IPS-18a (cell line): Measurements from ENCODE around the gene MAN1B1.

ENCODE experiments used
- H3K27ac ChIP-seq: one replicate; pipeline ENCODE4 v1.5.1; 2013; ENCODE audit warnings: low read length
- H3K27me3 ChIP-seq: one replicate; pipeline ENCODE4 v1.6.1; 2013; ENCODE audit warnings: mild to moderate bottlenecking, low read length; ENCODE audit not compliant: control insufficient read depth, insufficient read depth
- H3K36me3 ChIP-seq: one replicate; pipeline ENCODE4 v1.6.1; 2013; ENCODE audit warnings: low read depth, low read length; ENCODE audit not compliant: control insufficient read depth
- H3K4me1 ChIP-seq: one replicate; pipeline ENCODE4 v1.6.1; 2013; ENCODE audit warnings: low read depth, low read length; ENCODE audit not compliant: control insufficient read depth
- H3K4me3 ChIP-seq: one replicate; pipeline ENCODE4 v1.5.1; 2013; ENCODE audit warnings: low read length
- H3K9ac ChIP-seq: one replicate; pipeline ENCODE4 v1.6.1; 2013; ENCODE audit warnings: mild to moderate bottlenecking, low read length, moderate library complexity
- H3K9me3 ChIP-seq: one replicate; pipeline ENCODE4 v1.6.1; 2013; ENCODE audit warnings: low read depth, low read length; ENCODE audit not compliant: control insufficient read depth

Gene MAN1B1

DNA sequence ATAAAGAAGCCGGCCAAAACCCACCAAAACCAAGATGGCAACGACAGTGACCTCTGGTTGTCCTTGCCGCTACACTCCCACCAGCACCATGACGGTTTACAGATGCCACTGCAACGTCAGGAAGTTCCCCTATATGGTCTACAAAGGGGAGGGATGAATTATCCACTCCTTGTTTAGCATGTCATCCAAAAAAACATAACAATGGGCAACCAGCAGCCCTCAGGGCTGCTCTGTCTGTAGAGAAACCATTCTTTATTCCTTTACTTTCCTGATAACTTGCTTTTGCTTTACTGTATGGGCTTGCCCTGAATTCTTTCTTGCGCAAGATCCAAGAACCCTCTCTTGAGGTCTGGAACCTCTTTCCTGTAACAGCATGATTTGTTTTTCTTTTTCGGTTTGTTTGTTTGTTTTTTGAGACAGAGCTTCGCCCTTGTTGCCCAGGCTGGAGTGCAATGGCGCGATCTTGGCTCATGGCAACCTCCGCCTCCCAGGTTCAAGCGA is 11.5 kb upstream of the MAN1B1 start:
- Histone ChIP-seq H3K4me1 (peaks cover 5% of the 10 kb centered on the region), H3K36me3 (no peaks in the 10 kb centered on the region), H3K27ac (no peak overlapping the region), H3K9ac (no peak overlapping the region), H3K27me3 (peaks cover 49% of the 10 kb centered on the region), H3K4me3 (no peak overlapping the region), H3K9me3 (no peaks in the 10 kb centered on the region)

DNA sequence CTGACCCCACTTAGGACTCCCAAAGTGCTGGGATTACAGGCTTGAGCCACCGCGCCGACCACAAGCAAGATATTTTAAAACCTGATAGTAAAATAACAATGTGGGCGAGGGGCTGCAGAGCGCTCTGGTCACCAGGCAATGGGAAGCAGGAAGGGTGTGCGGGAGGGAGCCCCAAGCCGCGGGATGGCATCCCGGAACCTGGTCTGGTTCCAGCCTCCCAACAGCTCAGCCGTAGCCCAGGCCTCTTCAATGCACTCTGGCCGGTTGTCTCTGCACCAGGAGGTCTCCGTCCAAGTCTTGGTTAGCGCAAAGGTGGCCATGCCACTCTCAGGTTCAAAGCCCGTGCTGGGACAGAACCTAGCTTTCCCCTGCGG is 10.2 kb upstream of the MAN1B1 start:
- Histone ChIP-seq H3K27ac (no peak overlapping the region), H3K27me3 (peaks cover 49% of the 10 kb centered on the region), H3K9me3 (no peaks in the 10 kb centered on the region), H3K9ac (no peak overlapping the region), H3K4me1 (peaks cover 5% of the 10 kb centered on the region), H3K4me3 (no peak overlapping the region), H3K36me3 (no peaks in the 10 kb centered on the region)

DNA sequence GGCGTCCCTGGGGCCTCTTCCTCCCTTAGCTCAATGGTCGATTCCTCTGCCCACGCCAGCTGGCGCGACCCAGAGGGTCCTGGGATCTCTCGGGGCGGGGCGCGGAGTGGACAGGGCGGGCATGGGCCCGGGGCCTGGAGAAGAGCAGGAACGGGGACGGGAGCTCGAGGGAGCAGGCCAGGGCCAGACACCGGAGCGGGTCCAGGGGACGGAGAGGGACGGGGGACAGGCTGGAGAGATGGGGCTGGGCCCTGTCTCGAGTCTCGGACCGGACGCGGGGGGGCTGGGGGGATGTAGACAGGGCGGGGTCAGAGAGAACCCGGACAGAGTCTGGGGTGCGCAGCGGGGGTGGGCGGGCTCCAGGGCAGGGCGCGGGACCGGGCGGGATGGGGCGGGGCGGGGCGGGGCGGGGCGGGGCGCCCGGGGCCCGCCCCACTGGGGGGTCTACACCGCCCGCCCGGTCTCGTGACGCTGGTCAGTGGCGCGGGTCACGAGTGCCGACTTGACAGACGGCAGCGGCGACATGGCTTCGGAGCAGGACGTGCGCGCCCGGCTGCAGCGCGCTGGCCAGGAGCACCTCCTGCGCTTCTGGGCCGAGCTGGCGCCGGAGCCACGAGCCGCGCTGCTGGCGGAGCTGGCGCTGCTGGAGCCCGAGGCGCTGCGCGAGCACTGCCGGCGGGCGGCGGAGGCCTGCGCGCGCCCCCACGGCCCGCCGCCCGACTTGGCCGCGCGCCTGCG is 9.6 kb upstream of the MAN1B1 start, which contains the start of gene UAP1L1:
TSS of gene UAP1L1 (plus strand) at position 508 of the 738 bp plus-strand sequence. CDS start at position 524, 16 bp downstream.
- Histone ChIP-seq H3K4me3 (peak within 1 kb of the TSS; percentile 8), H3K27me3 (peaks cover 48% of the 10 kb centered on the region), H3K9ac (no peak within 1 kb of the TSS), H3K4me1 (peaks cover 5% of the 10 kb centered on the region), H3K9me3 (no peaks in the 10 kb centered on the region), H3K36me3 (no peaks in the 10 kb centered on the region), H3K27ac (no peak within 1 kb of the TSS)

DNA sequence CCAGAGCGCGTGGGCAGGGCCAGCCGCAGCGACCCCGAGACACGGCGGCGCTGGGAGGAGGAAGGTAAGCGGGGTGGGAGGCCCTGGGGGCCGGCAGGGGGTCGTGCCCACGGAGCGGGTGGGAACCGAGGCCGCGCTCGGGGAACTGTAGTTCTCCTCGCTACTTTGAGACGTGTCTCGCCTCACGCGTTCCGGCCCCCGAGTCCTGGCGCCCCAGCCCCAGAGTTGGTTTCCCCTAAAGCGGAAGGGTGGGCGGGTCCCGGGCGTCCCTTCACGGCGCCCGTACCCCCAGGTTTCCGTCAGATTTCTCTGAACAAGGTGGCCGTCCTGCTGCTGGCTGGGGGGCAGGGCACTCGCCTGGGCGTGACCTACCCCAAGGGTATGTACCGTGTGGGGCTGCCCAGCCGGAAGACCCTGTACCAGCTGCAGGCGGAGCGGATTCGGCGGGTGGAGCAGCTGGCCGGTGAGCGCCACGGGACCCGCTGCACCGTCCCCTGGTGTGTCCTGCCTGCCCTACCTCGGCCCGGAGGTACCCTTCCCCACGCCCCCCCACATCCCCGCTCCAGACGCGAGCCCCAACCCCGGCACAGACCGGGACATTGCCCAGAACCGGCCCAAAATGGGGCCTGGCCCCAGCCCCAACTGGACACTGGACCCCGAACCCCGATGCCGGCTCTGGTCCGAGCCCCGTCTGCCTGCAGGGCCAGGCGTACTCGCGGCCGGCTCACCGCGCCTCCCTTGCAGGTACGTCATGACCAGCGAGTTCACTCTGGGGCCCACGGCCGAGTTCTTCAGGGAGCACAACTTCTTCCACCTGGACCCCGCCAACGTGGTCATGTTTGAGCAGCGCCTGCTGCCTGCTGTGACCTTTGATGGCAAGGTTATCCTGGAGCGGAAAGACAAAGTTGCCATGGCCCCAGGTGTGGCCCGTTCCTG is 8.8 kb upstream of the MAN1B1 start:
- H3K27me3 ChIP-seq: peaks cover 55% of the 10 kb centered on the region
- H3K9ac ChIP-seq: no peak overlapping the region
- H3K9me3 ChIP-seq: no peaks in the 10 kb centered on the region
- H3K27ac ChIP-seq: no peak overlapping the region
- peak overlapping the region; percentile 8 for H3K4me3 ChIP-seq
- no peaks in the 10 kb centered on the region for H3K36me3 ChIP-seq
- H3K4me1 ChIP-seq: peaks cover 5% of the 10 kb centered on the region

DNA sequence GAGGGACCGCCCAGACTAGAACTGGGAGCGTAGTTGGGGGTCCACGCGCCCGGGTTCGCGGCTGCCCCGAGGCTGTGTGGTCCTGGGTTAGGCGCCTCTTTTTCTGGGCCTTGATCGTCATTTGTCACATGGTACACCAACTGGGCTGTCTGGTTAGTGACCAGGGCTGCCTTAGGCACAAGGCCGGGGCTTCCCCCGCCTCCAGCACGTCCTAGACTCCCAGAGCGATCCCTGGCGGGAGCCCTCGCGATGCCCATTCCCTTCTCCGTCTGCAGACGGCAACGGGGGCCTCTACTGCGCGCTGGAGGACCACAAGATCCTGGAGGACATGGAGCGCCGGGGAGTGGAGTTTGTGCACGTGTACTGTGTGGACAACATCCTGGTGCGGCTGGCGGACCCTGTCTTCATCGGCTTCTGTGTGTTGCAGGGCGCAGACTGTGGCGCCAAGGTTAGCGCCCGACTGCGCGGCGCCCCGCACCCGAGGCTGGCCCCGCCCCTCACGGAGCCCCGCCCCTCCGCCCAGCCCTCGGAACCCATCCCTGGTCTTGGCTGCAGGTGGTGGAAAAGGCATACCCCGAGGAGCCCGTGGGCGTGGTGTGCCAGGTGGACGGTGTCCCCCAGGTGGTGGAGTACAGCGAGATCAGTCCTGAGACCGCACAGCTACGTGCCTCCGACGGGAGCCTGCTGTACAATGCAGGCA is 7.9 kb upstream of the MAN1B1 start:
- peaks cover 58% of the 10 kb centered on the region for H3K27me3 ChIP-seq
- H3K9me3 ChIP-seq: no peaks in the 10 kb centered on the region
- H3K4me1 ChIP-seq: peaks cover 5% of the 10 kb centered on the region
- H3K36me3 ChIP-seq: no peaks in the 10 kb centered on the region
- H3K4me3 ChIP-seq: peak overlapping the region; percentile 8
- no peak overlapping the region for H3K9ac ChIP-seq
- H3K27ac ChIP-seq: no peak overlapping the region

DNA sequence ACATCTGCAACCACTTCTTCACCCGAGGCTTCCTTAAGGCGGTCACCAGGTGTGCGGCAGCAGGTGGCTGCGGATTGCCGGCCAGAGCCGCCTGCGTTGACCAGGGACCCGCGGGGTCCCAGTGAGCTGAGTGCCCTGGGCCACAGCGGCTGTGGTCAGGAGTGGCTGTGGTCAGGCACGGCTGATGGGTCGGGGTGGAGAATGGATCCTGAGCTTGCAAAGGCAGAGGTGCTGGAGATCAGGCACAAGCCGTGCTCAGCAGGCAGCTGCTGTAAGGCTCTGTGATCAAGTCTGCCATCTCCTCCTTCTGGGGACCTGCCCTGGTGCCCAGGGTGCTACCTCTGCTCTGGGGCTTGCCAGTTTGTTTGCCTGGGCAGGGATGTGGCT is 7.4 kb upstream of the MAN1B1 start:
- Histone ChIP-seq H3K9ac (no peak overlapping the region), H3K9me3 (no peaks in the 10 kb centered on the region), H3K27me3 (peaks cover 59% of the 10 kb centered on the region), H3K4me3 (no peak overlapping the region), H3K27ac (no peak overlapping the region), H3K4me1 (peaks cover 5% of the 10 kb centered on the region), H3K36me3 (no peaks in the 10 kb centered on the region)

DNA sequence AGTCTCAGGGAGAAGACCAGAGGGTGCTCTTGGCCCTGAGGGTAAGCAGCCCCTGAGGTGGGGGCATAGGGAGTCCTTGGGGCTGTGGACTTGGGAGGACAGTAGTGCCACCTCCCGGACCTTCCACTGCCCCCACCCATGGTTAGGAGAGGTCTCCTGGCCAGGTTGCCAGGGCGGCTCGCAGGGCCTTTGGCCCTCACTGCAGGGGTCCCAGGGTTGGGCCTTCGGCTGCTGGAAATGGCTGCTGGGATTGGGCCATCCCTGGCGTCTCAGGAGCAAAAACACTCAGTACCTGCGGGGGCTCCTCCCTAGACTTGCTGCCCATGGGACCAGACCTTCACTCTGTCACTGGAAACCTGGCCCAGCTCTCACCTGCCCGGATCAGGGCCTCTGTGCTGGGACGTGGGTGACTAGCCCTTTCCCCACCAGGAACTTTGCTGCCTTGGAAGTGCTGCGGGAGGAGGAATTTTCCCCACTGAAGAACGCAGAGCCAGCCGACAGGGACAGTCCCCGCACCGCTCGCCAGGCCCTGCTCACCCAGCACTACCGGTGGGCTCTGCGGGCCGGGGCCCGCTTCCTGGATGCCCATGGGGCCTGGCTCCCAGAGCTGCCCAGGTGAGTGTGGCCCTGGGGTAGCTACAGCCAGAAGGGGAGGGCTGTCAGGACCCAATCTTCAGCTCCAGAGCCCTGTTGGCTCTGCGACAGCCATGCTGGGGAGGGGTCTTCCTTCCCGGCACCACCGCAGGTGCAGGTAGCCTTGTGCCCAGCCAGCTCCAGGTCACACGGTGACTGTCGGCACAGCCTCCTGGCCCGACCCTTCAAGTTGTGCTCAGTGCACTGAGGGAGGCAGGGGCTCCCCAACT is 6.3 kb upstream of the MAN1B1 start:
- H3K36me3 ChIP-seq: no peaks in the 10 kb centered on the region
- H3K4me1 ChIP-seq: peaks cover 5% of the 10 kb centered on the region
- H3K4me3 ChIP-seq: no peak overlapping the region
- H3K9ac ChIP-seq: no peak overlapping the region
- H3K27me3 ChIP-seq: peaks cover 69% of the 10 kb centered on the region
- H3K27ac ChIP-seq: no peak overlapping the region
- no peaks in the 10 kb centered on the region for H3K9me3 ChIP-seq

DNA sequence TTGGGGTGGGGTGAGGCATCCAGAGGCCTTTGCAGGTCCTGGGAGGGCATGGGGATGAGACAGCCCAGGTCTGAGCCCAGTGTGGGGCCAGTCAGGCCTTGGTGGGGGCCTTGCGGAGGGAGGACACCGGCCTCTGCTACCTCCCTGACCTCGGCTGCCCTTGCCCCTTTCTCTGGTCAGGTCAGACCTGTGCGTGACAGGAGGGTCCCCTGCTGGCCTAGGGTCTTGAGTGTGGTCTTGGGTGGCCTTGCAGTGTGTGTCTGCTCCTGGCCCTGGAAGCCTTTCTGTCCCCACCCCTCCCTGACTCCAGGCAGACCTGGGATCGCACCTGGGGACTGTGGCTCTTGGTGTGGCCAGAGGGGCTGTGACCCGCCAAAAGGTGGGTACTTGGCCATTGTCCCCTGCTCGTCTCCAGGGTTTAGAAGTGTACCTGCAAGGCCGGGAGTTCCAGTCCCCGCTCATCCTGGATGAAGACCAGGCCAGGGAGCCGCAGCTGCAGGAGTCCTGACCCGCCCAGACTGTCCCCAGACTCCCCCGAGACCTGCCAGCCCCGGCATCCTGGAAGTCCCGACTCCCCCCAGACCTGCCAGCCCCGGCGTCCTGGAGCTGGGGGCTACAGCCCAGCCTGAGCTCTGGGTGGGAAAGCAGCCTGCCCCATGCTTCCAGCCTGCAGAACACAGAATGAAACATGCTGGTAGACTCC is 4.4 kb upstream of the MAN1B1 start:
- Histone ChIP-seq H3K4me1 (peaks cover 5% of the 10 kb centered on the region), H3K27me3 (peaks cover 61% of the 10 kb centered on the region), H3K9me3 (no peaks in the 10 kb centered on the region), H3K27ac (no peak overlapping the region), H3K4me3 (no peak overlapping the region), H3K9ac (no peak overlapping the region), H3K36me3 (no peaks in the 10 kb centered on the region)

DNA sequence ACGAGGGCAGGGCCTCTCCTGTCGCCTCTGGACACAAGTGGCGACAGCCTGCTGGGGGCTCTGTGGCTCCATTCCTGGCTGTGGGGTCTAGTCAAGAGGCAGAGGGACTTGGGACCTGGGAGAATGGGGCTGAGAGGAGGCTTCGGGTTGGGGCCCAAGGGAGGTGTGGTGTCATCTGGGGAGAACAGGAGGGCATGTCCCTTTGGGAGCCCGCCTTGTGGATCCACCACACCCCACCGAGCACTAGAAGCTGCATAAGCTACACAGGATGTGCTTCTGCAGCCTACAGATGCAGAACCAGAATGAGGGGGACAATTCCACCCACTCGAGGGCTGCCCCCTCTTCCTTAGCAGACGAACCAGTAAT is 3.9 kb upstream of the MAN1B1 start:
- Histone ChIP-seq H3K9ac (no peak overlapping the region), H3K4me1 (peaks cover 9% of the 10 kb centered on the region), H3K27me3 (peaks cover 58% of the 10 kb centered on the region), H3K36me3 (no peaks in the 10 kb centered on the region), H3K27ac (no peak overlapping the region), H3K4me3 (no peak overlapping the region), H3K9me3 (no peaks in the 10 kb centered on the region)

DNA sequence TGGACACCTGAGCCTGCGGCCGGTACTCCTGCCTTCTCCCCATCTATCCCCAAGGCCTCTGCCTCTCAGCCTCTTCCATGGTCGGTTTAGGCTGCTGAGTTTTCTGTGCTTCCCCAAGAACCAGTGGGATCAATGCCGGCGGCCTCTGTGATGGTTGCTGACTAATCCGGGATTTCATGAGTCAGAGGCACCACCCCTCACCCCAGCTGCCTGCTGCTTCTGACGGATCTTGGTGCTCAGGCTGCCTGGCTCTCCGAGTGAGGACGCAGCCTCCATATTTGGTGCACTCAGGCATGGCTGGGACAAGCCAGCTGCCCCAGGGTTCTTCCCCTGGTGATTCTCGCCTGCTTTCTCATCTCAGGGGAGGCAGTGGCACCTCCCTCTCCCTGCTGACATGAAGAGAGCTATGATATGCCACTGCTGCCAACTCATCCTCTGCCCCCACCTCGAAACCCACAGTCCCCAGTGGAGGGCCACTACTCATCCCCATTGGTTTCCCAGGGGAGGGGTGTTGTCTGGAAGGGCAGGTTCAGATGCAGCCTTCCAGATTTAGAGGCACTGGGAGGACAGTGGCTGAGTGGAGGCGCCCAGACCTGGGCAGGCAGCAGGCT is 3.3 kb upstream of the MAN1B1 start:
- H3K9ac ChIP-seq: no peak overlapping the region
- H3K4me3 ChIP-seq: no peak overlapping the region
- H3K27me3 ChIP-seq: peaks cover 56% of the 10 kb centered on the region
- no peaks in the 10 kb centered on the region for H3K9me3 ChIP-seq
- no peaks in the 10 kb centered on the region for H3K36me3 ChIP-seq
- no peak overlapping the region for H3K27ac ChIP-seq
- peaks cover 8% of the 10 kb centered on the region for H3K4me1 ChIP-seq
